HG02571 (cell line): ENCODE data around the gene FOSB.
"Not testable (repeated sequence)": the region's sequence is repeated elsewhere in the genome, so short reads cannot be mapped to it uniquely, and the experiment has no call there.

Experiments used
- ATAC-seq: cut with Tn5 transposase; IDR thresholded peaks from one replicate; pipeline ENCODE4 v1.9.1; 2021; ENCODE audit warnings: mild to moderate bottlenecking, moderate library complexity; ENCODE audit not compliant: unreplicated experiment

FOSB gene

GRCh38 chr19:45467456-45468158, at the start of gene FOSB:
TSS of gene FOSB (plus strand) at chr19:45467996. CDS start at chr19:45468587, 591 bp downstream.
- ATAC-seq, result peak; percentile 42

DNA sequence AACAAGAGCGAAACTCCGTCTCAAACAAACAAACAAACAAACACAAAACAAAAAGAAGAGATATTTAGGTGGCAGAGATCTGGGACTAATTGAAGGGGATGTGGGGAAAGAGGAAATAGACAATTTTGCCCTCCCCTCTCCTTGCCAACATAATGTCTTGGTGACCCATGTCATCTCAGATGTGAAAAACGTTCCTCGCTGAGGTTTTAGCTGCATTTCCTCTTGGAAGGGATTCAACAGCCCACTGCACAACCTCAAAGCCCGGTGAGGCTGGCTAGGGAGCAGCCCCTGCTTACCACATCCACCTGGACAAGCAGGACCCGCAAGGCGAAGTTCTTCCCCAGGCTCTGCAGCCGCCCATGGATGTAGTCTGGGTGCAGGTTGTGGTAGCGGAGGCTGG, 49.0 kb upstream of the FOSB start:
- no peak for ATAC-seq

GRCh38 chr19:45419396-45419795, 48.4 kb upstream of the FOSB start:
- peak; percentile 40 for ATAC-seq

DNA sequence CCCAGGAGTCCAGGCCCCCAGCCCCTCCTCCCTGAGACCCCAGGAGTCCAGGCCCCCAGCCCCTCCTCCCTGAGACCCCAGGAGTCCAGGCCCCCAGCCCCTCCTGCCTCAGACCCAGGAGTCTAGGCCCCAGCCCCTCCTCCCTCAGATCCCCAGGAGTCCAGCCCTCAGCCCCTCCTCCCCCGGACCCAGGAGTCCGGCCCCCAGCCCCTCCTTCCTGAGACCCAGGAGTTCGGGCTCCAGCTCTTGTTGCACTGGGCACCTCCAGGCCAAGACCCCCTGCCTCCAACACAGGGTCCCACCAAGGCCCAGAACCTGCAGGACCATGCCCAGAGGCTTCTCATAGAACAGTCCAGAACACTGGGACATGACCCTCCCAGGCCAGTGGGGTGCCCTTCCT, 47.9 kb upstream of the FOSB start:
- ATAC-seq, result no peak

- no peak for ATAC-seq
These were observed 47.4 kb upstream of the FOSB start for GRCh38 chr19:45420356-45420755.

GRCh38 chr19:45420871-45421270, 46.9 kb upstream of the FOSB start:
- no peak for ATAC-seq

GRCh38 chr19:45421947-45422498, 45.8 kb upstream of the FOSB start:
- no peak for ATAC-seq

- no peak for ATAC-seq
These were observed 44.7 kb upstream of the FOSB start for GRCh38 chr19:45423033-45423588.

- peak; percentile 61 for ATAC-seq
These were observed 44.1 kb upstream of the FOSB start, which contains the start of gene ERCC1 for GRCh38 chr19:45423589-45424190. TSS of gene ERCC1 (minus strand) at chr19:45423917. CDS start at chr19:45423374, 543 bp downstream.

DNA sequence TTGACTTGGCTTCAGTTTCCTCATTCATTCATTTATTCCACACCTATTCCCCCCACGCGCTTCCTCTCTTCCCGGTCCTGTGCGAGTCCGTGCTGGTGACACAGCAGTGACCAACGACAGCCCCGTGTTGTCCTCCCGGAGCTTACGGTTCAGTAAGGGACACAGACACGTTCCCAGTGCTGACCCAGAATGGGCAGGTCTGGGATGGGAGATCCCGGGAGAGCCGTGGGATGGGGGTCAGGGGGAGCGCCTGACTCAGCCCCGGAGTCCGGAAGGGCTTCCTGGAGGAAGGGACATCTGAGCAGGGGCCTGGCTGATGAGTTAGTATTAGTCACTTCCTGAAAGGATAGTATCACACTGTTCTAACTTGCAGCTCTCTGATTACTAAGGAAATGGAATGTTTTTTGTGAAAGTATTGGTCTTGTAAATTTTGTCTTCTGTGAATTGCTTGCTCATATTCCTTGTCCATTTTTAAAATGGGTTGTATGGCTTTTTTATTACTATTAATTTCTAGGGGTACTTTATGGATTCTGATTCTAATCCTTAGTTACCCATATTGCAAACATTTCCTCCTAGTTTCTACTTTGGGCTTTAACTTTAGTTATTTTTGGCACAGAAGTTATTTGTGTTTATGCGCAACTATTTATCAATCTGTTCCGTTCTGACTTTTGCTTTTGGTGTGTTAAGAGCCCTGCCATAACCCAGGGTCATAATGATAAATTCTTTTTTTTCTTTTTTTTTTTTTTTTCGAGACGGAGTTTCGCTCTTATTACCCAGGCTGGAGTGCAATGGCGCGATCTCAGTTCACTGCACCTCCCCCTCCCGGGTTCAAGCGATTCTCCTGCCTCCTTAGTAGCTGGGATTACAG, 43.4 kb upstream of the FOSB start:
- no peak for ATAC-seq

DNA sequence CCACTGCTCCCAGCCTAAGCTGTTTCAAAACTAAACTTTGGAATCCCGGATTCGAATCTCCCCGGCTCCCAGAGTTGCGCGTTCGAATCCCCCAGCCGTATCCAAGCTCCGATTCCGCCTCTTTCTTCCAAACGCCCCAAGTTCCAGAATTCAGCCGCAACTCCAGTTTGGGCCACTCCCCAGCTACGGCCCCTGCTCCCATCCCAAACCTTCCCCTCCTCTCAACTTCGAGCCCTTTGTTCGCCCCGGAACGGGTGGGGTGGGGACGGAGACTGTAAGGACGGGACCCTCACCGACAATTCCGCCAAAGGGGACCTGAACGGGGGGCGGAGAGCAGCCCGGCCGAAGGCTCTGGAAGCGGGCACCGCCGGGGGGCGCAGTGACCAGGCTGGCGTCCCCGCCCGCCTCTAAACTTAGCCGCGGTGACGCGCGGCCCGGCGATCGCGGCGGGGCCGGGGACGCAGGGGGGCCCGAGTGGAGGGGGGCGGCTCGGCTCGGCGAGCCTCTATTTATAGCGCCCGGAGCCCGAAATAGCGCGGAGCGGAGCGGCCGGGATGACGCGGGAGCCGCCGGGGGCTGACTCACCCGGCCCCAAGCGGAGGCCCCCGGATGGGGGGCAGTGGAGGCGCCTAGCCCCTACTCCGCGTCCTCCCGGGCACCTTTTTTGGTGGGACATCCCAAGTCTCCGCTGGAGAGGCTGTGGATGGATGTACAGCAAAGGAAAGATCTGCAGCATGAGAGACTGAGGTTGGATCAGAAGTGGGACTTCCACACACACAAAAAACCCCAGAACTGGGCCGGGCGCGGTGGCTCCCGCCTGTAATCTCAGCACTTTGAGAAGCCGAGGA, 39.2 kb upstream of the FOSB start:
- no peak for ATAC-seq

DNA sequence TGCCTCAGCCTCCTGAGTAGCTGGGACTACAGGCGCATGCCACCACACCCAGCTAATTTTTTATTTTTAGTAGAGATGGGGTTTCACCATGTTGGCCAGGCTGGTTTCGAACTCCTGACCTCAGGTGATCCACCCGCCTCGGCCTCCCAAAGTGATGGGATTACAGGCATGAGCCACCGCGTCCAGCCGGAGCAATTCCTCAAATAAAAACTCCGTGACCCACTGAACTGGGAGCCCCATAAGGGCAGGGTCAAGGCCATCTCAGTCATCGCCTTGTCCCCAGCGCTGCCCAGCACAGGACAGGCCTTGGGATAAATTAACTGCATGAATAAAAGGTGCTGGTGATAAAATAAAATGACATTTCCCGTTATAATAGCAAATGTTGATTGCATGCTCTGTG, 37.9 kb upstream of the FOSB start:
- not testable (repeated sequence) for ATAC-seq

- not testable (repeated sequence) for ATAC-seq
These were observed 36.8 kb upstream of the FOSB start for GRCh38 chr19:45431008-45431407.

GRCh38 chr19:45432543-45432942, 35.3 kb upstream of the FOSB start:
- not testable (repeated sequence) for ATAC-seq

GRCh38 chr19:45437328-45437727, 30.5 kb upstream of the FOSB start:
- no peak for ATAC-seq

DNA sequence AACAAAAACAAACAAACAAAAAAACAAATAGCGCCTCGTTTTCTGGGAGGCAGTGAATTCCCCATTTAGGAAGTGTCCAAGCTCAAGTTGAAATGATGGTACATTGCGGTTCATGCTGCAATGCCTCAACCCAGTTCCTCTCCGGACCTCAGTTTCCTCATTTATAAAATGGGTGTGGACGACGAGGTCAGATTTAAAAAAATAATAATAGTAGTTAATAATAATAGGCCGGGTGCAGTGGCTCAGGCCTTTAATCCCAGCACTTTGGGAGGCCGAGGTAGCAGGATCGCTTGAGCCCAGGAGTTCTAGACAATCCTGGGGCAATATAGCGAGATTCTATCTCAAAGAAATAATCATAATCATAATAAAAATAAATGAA, 28.6 kb upstream of the FOSB start:
- ATAC-seq, result no peak

DNA sequence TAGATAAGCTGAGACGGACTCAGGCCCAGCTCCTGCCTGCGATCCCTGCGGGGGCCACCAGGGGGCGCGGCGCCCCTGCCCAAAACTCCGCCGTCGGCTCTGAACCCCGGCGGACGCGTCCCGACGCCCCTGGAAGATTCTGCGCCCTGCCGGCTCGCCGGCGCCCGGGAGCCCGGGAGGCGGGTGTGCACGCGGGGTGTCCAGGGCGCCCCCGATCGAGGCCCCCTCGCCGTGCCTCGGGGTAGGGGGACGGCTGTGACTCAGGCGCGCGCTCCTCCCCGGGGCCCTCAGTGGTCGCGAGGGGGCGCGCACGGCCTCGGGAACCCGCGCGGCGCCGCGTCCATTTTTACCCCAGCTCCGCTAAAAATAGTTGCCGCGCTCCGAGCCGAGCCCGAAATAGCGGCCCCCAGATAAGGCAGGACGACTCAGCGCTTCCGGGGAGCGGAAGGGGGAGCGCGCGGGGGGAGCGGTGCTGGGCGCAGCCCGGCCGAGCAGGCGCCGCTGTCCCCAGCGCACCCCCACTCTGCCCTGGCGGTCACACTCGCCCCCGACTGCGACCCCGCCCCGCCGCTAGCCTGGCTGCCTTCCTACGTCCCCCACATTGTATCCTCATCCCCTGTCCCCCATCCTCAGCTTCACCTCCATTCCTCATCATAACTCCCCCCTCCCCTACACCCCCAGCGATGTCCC, 28.1 kb upstream of the FOSB start:
- peak; percentile 50 for ATAC-seq

GRCh38 chr19:45440259-45440638, 27.5 kb upstream of the FOSB start:
- ATAC-seq, result no peak

GRCh38 chr19:45440873-45441654, 26.7 kb upstream of the FOSB start:
- no peak for ATAC-seq
